Neural cell (in vitro differentiated cells): ENCODE data around the gene TAPBPL.
"Not testable (repeated sequence)": the region's sequence is repeated elsewhere in the genome, so short reads cannot be mapped to it uniquely, and the experiment has no call there.

ENCODE experiments used
- CTCF ChIP-seq: fragments of 450-650 bp; IDR thresholded peaks from 2 replicates; pipeline ENCODE4 v1.5.1; 2014; ENCODE audit warnings: antibody characterized with exemption, mild to moderate bottlenecking, moderate library complexity; ENCODE audit not compliant: poor library complexity, severe bottlenecking
- EZH2 ChIP-seq: fragments of 200-600, 300-800 bp; shearing (Covaris generic), sonication (generic); IDR thresholded peaks from 2 replicates; pipeline ENCODE4 v1.6.1; 2014; ENCODE audit warnings: antibody characterized with exemption, low read length, borderline replicate concordance, mild to moderate bottlenecking; ENCODE audit not compliant: insufficient read depth, poor library complexity, severe bottlenecking
- POLR2AphosphoS5 ChIP-seq: IDR thresholded peaks from 2 replicates; pipeline ENCODE4 v1.6.1; 2012
- RAD21 ChIP-seq: fragments of 450-650 bp; conservative IDR thresholded peaks from 2 replicates; pipeline ENCODE4 v1.6.1; 2014; ENCODE audit warnings: antibody characterized with exemption, mild to moderate bottlenecking, moderate library complexity
- REST ChIP-seq: IDR thresholded peaks from 2 replicates; pipeline ENCODE4 v1.6.1; 2012; ENCODE audit warnings: borderline replicate concordance
- SMC3 ChIP-seq: fragments of 450-650 bp; conservative IDR thresholded peaks from 2 replicates; pipeline ENCODE4 v1.6.1; 2014; ENCODE audit warnings: antibody characterized with exemption, mild to moderate bottlenecking, moderate library complexity; ENCODE audit not compliant: poor library complexity

- TF ChIP-seq CTCF, REST, RAD21, POLR2AphosphoS5, SMC3, EZH2: not testable (repeated sequence)
These were observed 23.6 kb downstream of the TAPBPL start for GRCh38 chr12:6475233-6475975.
